OCI-LY1 (cell line): ENCODE data around the gene TSEN15.

Experiments used
- CTCF ChIP-seq: fragments of 200-600 bp; sonication (generic), shearing (Covaris generic); IDR thresholded peaks from 2 replicates; pipeline ENCODE4 v1.5.1; 2017; ENCODE audit warnings: mild to moderate bottlenecking, antibody characterized with exemption, low read length, moderate library complexity, mixed read lengths
- EZH2 ChIP-seq: fragments of 200-600 bp; sonication (generic), shearing (Covaris generic); IDR thresholded peaks from 2 replicates; pipeline ENCODE4 v1.8.0; 2017; ENCODE audit warnings: borderline replicate concordance, mixed run types, mild to moderate bottlenecking, antibody characterized with exemption, low read length, moderate library complexity, mixed read lengths

- TF ChIP-seq CTCF: no peak
- no peak for TF ChIP-seq EZH2
Measured at GRCh38 chr1:184020855-184021254, 30.7 kb upstream of the TSEN15 start.
